IPS-15b (cell line): ENCODE results near the gene BRS3.
"Not testable (repeated sequence)": the region's sequence is repeated elsewhere in the genome, so short reads cannot be mapped to it uniquely, and the experiment has no call there.

Experiments used
- H3K27me3 ChIP-seq: one replicate; pipeline ENCODE4 v1.6.1; 2013; ENCODE audit warnings: low read length; ENCODE audit not compliant: control insufficient read depth, insufficient read depth
- H3K36me3 ChIP-seq: one replicate; pipeline ENCODE4 v1.6.1; 2013; ENCODE audit warnings: low read length; ENCODE audit not compliant: control insufficient read depth, insufficient read depth
- H3K4me1 ChIP-seq: one replicate; pipeline ENCODE4 v1.6.1; 2013; ENCODE audit warnings: mild to moderate bottlenecking, low read length; ENCODE audit not compliant: control insufficient read depth, insufficient read depth
- H3K4me3 ChIP-seq: one replicate; pipeline ENCODE4 v1.5.1; 2013; ENCODE audit warnings: low read depth, low read length
- H3K9ac ChIP-seq: one replicate; pipeline ENCODE4 v1.6.1; 2013; ENCODE audit warnings: low read depth, mild to moderate bottlenecking, low read length
- H3K9me3 ChIP-seq: one replicate; pipeline ENCODE4 v1.6.1; 2013; ENCODE audit warnings: mild to moderate bottlenecking, low read length; ENCODE audit not compliant: control insufficient read depth, insufficient read depth

BRS3 gene

DNA sequence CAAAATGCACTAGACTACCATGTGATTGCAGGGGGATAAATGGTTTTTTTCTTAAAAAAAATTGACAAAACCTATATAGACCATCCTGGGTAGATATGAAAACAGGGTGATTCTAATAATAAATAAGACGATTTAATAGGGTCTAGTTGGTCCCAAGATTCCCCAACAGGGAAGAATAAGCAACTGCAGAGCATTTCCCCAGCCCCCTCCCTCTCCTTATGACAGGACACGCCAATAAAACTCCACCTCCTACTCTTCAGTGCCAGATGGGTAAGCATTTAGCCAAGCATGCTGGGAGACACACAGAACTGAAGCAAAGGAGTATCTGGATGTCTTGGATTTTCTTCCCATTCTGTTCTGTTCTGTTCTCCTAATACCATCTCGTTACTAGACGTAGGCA lies at the start of gene BRS3:
BRS3 (plus strand) TSS at position 301 of the 400 bp plus-strand sequence. CDS start 168 bp downstream, outside the sequence.
- H3K36me3 ChIP-seq = no peaks in the 10 kb centered on the region
- peaks cover 2% of the 10 kb centered on the region for H3K27me3 ChIP-seq
- H3K4me1 ChIP-seq = no peaks in the 10 kb centered on the region
- H3K4me3 ChIP-seq = no peak within 1 kb of the TSS
- no peak within 1 kb of the TSS for H3K9ac ChIP-seq
- H3K9me3 ChIP-seq = no peaks in the 10 kb centered on the region

GRCh38 chrX:136438192-136438591 lies 49.6 kb upstream of the BRS3 start:
- H3K4me1 ChIP-seq = no peaks in the 10 kb centered on the region
- no peaks in the 10 kb centered on the region for H3K36me3 ChIP-seq
- H3K9me3 ChIP-seq = no peaks in the 10 kb centered on the region

GRCh38 chrX:136445674-136446073 lies 42.1 kb upstream of the BRS3 start:
- not testable (repeated sequence) for H3K36me3 ChIP-seq, H3K9me3 ChIP-seq, H3K9ac ChIP-seq, H3K27me3 ChIP-seq, H3K4me1 ChIP-seq, H3K4me3 ChIP-seq

More at GRCh38 chrX:136438192-136438591, 49.6 kb upstream of the BRS3 start:
- Histone ChIP-seq H3K4me3 (no peak overlapping the region), H3K9ac (no peak overlapping the region), H3K27me3 (no peaks in the 10 kb centered on the region)

GRCh38 chrX:136446208-136446607 lies 41.5 kb upstream of the BRS3 start:
- H3K4me3 ChIP-seq = no peak overlapping the region
- H3K9ac ChIP-seq = no peak overlapping the region
- H3K27me3 ChIP-seq = no peaks in the 10 kb centered on the region
- peaks cover 7% of the 10 kb centered on the region for H3K9me3 ChIP-seq
- H3K36me3 ChIP-seq = no peaks in the 10 kb centered on the region
- H3K4me1 ChIP-seq = no peaks in the 10 kb centered on the region

DNA sequence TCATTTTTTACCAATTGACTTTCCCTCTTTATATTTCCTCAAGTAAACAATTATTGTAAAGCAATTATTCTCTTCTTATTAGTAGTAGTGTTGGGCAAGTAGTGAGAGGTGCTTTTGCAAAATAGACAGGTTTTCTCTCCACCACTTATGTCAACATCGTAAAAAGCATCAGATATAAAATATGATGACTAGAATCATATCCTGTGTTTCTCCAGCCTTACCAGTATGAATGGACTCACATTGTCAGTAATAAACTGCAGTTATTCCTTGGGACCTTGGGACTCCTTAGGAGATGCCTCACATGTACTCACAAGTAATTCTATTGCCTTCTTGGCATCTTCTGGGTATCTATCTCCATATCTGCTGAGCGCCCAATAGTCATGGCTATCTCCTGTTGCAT lies 40.4 kb upstream of the BRS3 start:
- Histone ChIP-seq H3K27me3 (no peaks in the 10 kb centered on the region), H3K4me1 (no peaks in the 10 kb centered on the region), H3K4me3 (no peak overlapping the region), H3K9ac (no peak overlapping the region), H3K36me3 (no peaks in the 10 kb centered on the region), H3K9me3 (peaks cover 7% of the 10 kb centered on the region)

- no peaks in the 10 kb centered on the region for H3K27me3 ChIP-seq
- H3K36me3 ChIP-seq = no peaks in the 10 kb centered on the region
- no peaks in the 10 kb centered on the region for H3K4me1 ChIP-seq
- H3K4me3 ChIP-seq = no peak overlapping the region
- peaks cover 7% of the 10 kb centered on the region for H3K9me3 ChIP-seq
- H3K9ac ChIP-seq = no peak overlapping the region
Measured at GRCh38 chrX:136447968-136448367, 39.8 kb upstream of the BRS3 start.

GRCh38 chrX:136450050-136450830 lies 37.5 kb upstream of the BRS3 start:
- no peaks in the 10 kb centered on the region for H3K4me1 ChIP-seq
- no peak overlapping the region for H3K9ac ChIP-seq
- no peak overlapping the region for H3K4me3 ChIP-seq
- peaks cover 10% of the 10 kb centered on the region for H3K9me3 ChIP-seq
- H3K36me3 ChIP-seq = no peaks in the 10 kb centered on the region
- no peaks in the 10 kb centered on the region for H3K27me3 ChIP-seq

GRCh38 chrX:136452614-136453013 lies 35.1 kb upstream of the BRS3 start:
- Histone ChIP-seq H3K9me3 (peaks cover 4% of the 10 kb centered on the region), H3K27me3 (no peaks in the 10 kb centered on the region), H3K4me1 (no peaks in the 10 kb centered on the region), H3K36me3 (no peaks in the 10 kb centered on the region), H3K9ac (no peak overlapping the region), H3K4me3 (no peak overlapping the region)

GRCh38 chrX:136453114-136453513 lies 34.6 kb upstream of the BRS3 start:
- Histone ChIP-seq H3K4me1 (no peaks in the 10 kb centered on the region), H3K36me3 (no peaks in the 10 kb centered on the region), H3K9me3 (peaks cover 4% of the 10 kb centered on the region), H3K9ac (no peak overlapping the region), H3K27me3 (no peaks in the 10 kb centered on the region), H3K4me3 (no peak overlapping the region)

DNA sequence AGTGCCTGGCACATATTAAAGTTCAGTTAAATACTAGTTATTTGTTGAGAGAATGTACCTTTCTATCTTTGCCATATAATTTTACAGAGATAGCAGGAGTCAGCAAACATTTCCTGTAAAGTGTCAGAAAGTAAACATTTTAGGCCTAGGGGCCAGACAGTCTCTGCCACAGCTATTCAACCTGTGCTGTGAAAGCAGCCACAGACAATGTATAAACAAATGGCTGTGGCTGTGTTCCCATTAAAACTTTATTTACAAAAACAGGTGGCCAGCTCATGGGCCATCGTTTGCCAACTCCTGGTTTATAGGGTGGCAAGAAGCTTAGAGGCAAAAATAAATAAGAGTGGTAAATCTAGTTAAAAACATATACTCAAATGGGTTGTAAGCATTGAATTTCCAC lies 34.0 kb upstream of the BRS3 start:
- H3K9me3 ChIP-seq = peaks cover 4% of the 10 kb centered on the region
- no peaks in the 10 kb centered on the region for H3K27me3 ChIP-seq
- no peaks in the 10 kb centered on the region for H3K4me1 ChIP-seq
- H3K9ac ChIP-seq = no peak overlapping the region
- no peaks in the 10 kb centered on the region for H3K36me3 ChIP-seq
- H3K4me3 ChIP-seq = no peak overlapping the region

GRCh38 chrX:136456133-136456532 lies 31.6 kb upstream of the BRS3 start:
- Histone ChIP-seq H3K4me1 (no peaks in the 10 kb centered on the region), H3K4me3 (no peak overlapping the region), H3K9ac (no peak overlapping the region), H3K27me3 (no peaks in the 10 kb centered on the region), H3K36me3 (no peaks in the 10 kb centered on the region), H3K9me3 (peaks cover 4% of the 10 kb centered on the region)

DNA sequence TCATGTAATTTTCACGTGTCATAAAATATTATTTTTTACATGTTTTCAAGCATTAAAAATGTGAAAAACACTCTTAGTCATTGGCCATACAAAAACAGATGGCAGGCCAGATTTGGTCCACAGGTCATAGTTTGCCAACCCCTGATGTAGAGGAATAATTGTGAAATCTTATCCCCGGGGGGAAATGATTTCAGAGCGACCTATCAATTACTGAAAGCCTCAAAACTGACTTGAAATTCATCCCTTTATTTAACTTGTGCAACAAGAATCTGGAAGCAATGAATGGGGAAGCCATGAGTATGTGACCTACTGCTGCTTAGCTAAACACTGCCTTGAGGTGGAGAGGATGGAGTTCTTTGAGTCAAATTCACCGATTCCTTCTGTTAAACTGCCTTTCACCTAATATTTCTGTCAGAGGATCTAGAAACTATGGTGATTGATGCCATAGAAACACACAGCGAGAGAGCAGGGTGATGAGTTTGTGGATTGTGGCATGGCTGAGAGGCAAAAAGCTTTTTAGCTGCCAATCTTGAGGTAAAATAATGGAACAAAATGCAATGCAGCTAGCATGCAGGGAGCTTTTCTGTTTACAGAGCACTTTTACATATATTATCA lies 30.3 kb upstream of the BRS3 start:
- H3K4me1 ChIP-seq = no peaks in the 10 kb centered on the region
- peaks cover 4% of the 10 kb centered on the region for H3K9me3 ChIP-seq
- no peak overlapping the region for H3K4me3 ChIP-seq
- H3K36me3 ChIP-seq = no peaks in the 10 kb centered on the region
- H3K9ac ChIP-seq = no peak overlapping the region
- H3K27me3 ChIP-seq = no peaks in the 10 kb centered on the region
